ENCODE measurements around the gene CDH12. TPM values are rescaled to one million over a fixed set of nuclear protein-coding genes. Genes with fewer than 3 reads are reported as not detected.
A peak's percentile ranks its signal among the peaks of the same experiment; 100 is the strongest.

The CDH12 gene
- total RNA-seq (under 1 TPM; 0.17 to 0.33 TPM), polyA plus RNA-seq (under 1 TPM in 1 of 2 donors, not detected in 1; 0.02 TPM)

DNA sequence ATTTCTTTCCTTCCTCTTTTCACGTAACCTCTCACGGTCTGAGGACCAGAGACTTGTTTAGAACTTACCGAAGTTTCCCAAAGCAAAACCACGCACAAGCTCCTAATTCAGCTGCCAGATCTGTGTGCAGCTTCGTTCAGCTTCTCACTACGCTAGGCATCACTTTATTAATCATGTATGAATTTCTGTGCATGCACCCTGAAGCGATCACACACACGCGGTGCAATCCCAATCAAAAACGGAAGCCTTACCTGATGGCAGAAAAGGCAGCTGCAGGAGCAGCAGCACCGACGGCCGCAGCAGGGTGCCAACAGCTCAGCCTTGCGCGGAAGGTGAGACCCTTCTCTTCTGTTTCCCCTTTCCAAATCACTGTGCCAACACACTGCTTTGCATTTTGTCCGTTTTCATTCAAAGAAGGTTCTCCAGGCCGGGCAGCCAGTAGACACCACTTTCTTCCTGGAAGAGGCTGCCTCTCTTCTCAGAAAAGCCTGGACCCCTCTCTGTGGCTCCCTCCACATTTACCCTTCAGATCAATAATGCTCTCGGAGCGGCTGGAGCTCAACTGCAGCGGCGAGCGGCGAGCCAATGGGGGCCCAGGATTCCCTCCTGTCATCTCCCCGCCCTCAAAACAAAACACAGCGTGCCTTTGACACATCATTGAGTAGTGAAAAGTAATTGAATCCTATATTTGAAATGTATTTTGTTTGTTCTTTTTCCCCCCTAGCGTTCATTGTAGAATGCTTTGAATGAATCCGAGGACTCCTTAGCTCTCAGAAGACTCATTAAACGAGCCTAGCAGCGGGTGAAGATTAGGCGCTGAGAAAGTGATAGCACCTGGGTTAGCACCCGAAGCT is at the start of gene CDH12:
Gene CDH12 (minus strand): TSS at position 538 of the 854 bp plus-strand sequence.
- WGBS: 4% methylated on average over 31 of the region's 31 CpGs
- Histone ChIP-seq H3K27me3 (ENCODE audit: control insufficient read depth in 4 of 4, insufficient read depth in 4 of 4, low read length in 3 of 4) (peaks cover 0 to 3% (median under 1%) of the 10 kb centered on the region in 4 donors), H3K36me3 (ENCODE audit: control insufficient read depth in 4 of 4, insufficient read depth in 3 of 4, low read depth in 1 of 4, low read length in 3 of 4) (no peaks in the 10 kb centered on the region), H3K9me3 (ENCODE audit: control insufficient read depth in 4 of 4, low read length in 3 of 4) (no peaks in the 10 kb centered on the region), H3K27ac (ENCODE audit: low read depth in 1 of 2, low read length in 2 of 2) (no peak within 1 kb of the TSS), H3K9ac (ENCODE audit: low read depth in 1 of 2, low read length in 2 of 2) (no peak within 1 kb of the TSS), H3K4me1 (ENCODE audit: control insufficient read depth in 4 of 4, insufficient read depth in 4 of 4, low read length in 3 of 4) (peaks cover 0 to 9% (median 6%) of the 10 kb centered on the region in 4 donors), H3K4me3 (ENCODE audit: low read depth in 1 of 3, low read length in 3 of 3) (peak within 1 kb of the TSS in 1 of 3 donors; percentile 34)
- DNase-seq (ENCODE audit: low spot score): no peak
- TF ChIP-seq RXRA (IDR thresholded peaks at IDR 0.05) (no peak), HNF4A (conservative IDR thresholded peaks at IDR 0.05) (no peak), GABPA (IDR thresholded peaks at IDR 0.05 in 1 of 2, conservative IDR thresholded peaks at IDR 0.05 in 1 of 2) (no peak), RAD21 (IDR thresholded peaks at IDR 0.05) (no peak), FOXA1 (IDR thresholded peaks at IDR 0.05) (no peak), EGR1 (IDR thresholded peaks at IDR 0.05; ENCODE audit: low read depth in 2 of 2) (no peak), JUND (IDR thresholded peaks at IDR 0.05) (no peak), FOXA2 (IDR thresholded peaks at IDR 0.05) (no peak), YY1 (IDR thresholded peaks at IDR 0.05) (no peak), NR2F2 (IDR thresholded peaks at IDR 0.05) (no peak), HNF4G (IDR thresholded peaks at IDR 0.05) (no peak), SP1 (IDR thresholded peaks at IDR 0.05) (no peak), TAF1 (conservative IDR thresholded peaks at IDR 0.05) (no peak)
- TF ChIP-seq, protein P1, sequence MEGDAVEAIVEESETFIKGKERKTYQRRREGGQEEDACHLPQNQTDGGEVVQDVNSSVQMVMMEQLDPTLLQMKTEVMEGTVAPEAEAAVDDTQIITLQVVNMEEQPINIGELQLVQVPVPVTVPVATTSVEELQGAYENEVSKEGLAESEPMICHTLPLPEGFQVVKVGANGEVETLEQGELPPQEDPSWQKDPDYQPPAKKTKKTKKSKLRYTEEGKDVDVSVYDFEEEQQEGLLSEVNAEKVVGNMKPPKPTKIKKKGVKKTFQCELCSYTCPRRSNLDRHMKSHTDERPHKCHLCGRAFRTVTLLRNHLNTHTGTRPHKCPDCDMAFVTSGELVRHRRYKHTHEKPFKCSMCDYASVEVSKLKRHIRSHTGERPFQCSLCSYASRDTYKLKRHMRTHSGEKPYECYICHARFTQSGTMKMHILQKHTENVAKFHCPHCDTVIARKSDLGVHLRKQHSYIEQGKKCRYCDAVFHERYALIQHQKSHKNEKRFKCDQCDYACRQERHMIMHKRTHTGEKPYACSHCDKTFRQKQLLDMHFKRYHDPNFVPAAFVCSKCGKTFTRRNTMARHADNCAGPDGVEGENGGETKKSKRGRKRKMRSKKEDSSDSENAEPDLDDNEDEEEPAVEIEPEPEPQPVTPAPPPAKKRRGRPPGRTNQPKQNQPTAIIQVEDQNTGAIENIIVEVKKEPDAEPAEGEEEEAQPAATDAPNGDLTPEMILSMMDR (IDR thresholded peaks at IDR 0.05; ENCODE audit: low read depth, low read length, missing input control): no peak
- TF ChIP-seq, protein P2, sequence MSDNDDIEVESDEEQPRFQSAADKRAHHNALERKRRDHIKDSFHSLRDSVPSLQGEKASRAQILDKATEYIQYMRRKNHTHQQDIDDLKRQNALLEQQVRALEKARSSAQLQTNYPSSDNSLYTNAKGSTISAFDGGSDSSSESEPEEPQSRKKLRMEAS (IDR thresholded peaks at IDR 0.05): no peak
- TF ChIP-seq, protein P3, sequence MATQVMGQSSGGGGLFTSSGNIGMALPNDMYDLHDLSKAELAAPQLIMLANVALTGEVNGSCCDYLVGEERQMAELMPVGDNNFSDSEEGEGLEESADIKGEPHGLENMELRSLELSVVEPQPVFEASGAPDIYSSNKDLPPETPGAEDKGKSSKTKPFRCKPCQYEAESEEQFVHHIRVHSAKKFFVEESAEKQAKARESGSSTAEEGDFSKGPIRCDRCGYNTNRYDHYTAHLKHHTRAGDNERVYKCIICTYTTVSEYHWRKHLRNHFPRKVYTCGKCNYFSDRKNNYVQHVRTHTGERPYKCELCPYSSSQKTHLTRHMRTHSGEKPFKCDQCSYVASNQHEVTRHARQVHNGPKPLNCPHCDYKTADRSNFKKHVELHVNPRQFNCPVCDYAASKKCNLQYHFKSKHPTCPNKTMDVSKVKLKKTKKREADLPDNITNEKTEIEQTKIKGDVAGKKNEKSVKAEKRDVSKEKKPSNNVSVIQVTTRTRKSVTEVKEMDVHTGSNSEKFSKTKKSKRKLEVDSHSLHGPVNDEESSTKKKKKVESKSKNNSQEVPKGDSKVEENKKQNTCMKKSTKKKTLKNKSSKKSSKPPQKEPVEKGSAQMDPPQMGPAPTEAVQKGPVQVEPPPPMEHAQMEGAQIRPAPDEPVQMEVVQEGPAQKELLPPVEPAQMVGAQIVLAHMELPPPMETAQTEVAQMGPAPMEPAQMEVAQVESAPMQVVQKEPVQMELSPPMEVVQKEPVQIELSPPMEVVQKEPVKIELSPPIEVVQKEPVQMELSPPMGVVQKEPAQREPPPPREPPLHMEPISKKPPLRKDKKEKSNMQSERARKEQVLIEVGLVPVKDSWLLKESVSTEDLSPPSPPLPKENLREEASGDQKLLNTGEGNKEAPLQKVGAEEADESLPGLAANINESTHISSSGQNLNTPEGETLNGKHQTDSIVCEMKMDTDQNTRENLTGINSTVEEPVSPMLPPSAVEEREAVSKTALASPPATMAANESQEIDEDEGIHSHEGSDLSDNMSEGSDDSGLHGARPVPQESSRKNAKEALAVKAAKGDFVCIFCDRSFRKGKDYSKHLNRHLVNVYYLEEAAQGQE (IDR thresholded peaks at IDR 0.05): no peak
- TF ChIP-seq, protein P4, sequence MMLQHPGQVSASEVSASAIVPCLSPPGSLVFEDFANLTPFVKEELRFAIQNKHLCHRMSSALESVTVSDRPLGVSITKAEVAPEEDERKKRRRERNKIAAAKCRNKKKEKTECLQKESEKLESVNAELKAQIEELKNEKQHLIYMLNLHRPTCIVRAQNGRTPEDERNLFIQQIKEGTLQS (IDR thresholded peaks at IDR 0.05): no peak
- TF ChIP-seq, protein P5, sequence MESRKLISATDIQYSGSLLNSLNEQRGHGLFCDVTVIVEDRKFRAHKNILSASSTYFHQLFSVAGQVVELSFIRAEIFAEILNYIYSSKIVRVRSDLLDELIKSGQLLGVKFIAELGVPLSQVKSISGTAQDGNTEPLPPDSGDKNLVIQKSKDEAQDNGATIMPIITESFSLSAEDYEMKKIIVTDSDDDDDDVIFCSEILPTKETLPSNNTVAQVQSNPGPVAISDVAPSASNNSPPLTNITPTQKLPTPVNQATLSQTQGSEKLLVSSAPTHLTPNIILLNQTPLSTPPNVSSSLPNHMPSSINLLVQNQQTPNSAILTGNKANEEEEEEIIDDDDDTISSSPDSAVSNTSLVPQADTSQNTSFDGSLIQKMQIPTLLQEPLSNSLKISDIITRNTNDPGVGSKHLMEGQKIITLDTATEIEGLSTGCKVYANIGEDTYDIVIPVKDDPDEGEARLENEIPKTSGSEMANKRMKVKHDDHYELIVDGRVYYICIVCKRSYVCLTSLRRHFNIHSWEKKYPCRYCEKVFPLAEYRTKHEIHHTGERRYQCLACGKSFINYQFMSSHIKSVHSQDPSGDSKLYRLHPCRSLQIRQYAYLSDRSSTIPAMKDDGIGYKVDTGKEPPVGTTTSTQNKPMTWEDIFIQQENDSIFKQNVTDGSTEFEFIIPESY (IDR thresholded peaks at IDR 0.05): no peak
